ENCODE results near the gene TLN1. TPM values are rescaled to one million over a fixed set of nuclear protein-coding genes. Genes with fewer than 3 reads are reported as not detected.

The TLN1 gene
- total and polyA plus RNA-seq, 2 of the 8 experiments (the other 6 are each of a cell fraction or from before 2014, with no cell fraction given) = 28.1 to 90.1 TPM

DNA sequence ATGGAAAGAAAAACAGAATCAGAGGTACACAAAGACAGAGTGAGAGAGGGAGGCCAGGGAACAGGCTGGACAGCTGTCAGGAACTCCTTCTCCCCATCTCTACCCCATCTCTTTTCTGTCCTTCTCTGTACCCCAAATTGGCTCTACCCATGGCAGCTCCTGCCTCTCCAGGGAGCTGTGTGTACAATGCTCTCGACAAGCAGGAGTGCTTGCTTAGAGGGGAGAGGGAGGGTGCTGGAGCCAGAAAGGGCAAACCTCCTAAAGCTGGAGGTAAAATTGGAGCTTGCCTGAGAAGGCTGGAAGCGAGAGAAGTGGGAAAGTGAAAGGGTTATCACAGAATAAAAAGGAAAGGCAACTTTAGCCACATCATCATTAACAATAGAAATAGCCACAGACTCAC lies 48.7 kb downstream of the TLN1 start:
- no peak overlapping the region for H2BK20ac ChIP-seq (ENCODE audit: low read length)
- no peak overlapping the region for H3K23ac ChIP-seq (ENCODE audit: insufficient read length)
- ChIA-PET CTCF (ENCODE audit: partially characterized antibody) (interaction anchor here (1.0 to 3.5 kb wide), 10 partner anchors 8 to 69 kb away, joined by 3 to 14 read pairs (median 4); partner anchors contain the start of gene ARHGEF39), POLR2A (ENCODE audit: partially characterized antibody) (interaction anchor here (1.1 to 8.4 kb wide), 8 partner anchors 6 to 49 kb away, joined by 3 to 55 read pairs (median 6); partner anchors contain the start of genes ARHGEF39, CA9, CCDC107 and CREB3)
- no peak overlapping the region for H2BK5ac ChIP-seq (ENCODE audit: low read depth, low read length)
- H3K79me2 ChIP-seq (ENCODE audit: control insufficient read depth in 1 of 2, insufficient read depth in 2 of 2, low read length in 2 of 2) = peaks cover 0 to 10% of the 10 kb centered on the region in 2 experiments; a peak in 2 of 4 replicates
- no peak overlapping the region for H4K8ac ChIP-seq (ENCODE audit: extremely low read depth, insufficient read depth, low read length)
- DNase-seq (ENCODE audit: low read depth in 1 of 2, low spot score in 2 of 2) (no peak), FAIRE-seq (no peak)
- no peaks in the 10 kb centered on the region for H3K27me3 ChIP-seq (replicated peaks in 1 of 4; ENCODE audit: control insufficient read depth in 3 of 4, extremely low read depth in 1 of 4, insufficient read depth in 3 of 4, low read length in 3 of 4)
- 89% methylated on average over 2 of the region's 2 CpGs; no CpG with 5 or more reads in 1 of the 2 experiments for WGBS, 2 experiments (ENCODE audit: extremely low coverage in 1 of 2, insufficient coverage in 1 of 2, insufficient read length in 1 of 2, insufficient replicate concordance in 2 of 2, low coverage in 1 of 2, low lambda C conversion rate in 2 of 2, missing lambda C conversion rate in 1 of 2)
- no peak overlapping the region for H4K91ac ChIP-seq (replicated peaks; ENCODE audit: insufficient read length, low read length)
- H2BK12ac ChIP-seq (ENCODE audit: low read depth, low read length) = no peak overlapping the region
- H3K18ac ChIP-seq (ENCODE audit: extremely low read depth, low read length) = no peak overlapping the region
- H2AK5ac ChIP-seq (ENCODE audit: low read depth, low read length) = no peak overlapping the region
- H3K9me3 ChIP-seq (ENCODE audit: insufficient read depth in 2 of 2, low read depth in 1 of 2, low read length in 1 of 2) = no peaks in the 10 kb centered on the region
- H3K79me1 ChIP-seq (ENCODE audit: low read depth, low read length) = no peaks in the 10 kb centered on the region; the same call in 1 of the 2 replicates
- H3K4me1 ChIP-seq (replicated peaks in 1 of 4; ENCODE audit: control insufficient read depth in 3 of 4, insufficient read depth in 4 of 4, low read length in 3 of 4) = peaks cover 2 to 11% (median 5%) of the 10 kb centered on the region in 4 experiments; a peak in 6 of 7 replicates
- peaks cover 14 to 46% (median 33%) of the 10 kb centered on the region in 4 experiments for H3K36me3 ChIP-seq (ENCODE audit: control insufficient read depth in 2 of 4, insufficient read depth in 4 of 4, low read length in 3 of 4)
- H3K27ac ChIP-seq (ENCODE audit: low read depth, low read length) = no peak overlapping the region
- H2BK120ac ChIP-seq (replicated peaks; ENCODE audit: low read depth, low read length) = no peak overlapping the region
- TF ChIP-seq POLR2A (IDR thresholded peaks at IDR 0.05; ENCODE audit: control extremely low read depth in 1 of 2, low read depth in 2 of 2, low read length in 2 of 2) = 0 out of 3 replicates have a peak, but pooled peaks of 1 of the 2 experiments have one; percentile 26
- no peak for TF ChIP-seq TAF1 (IDR thresholded peaks at IDR 0.05; ENCODE audit: low read depth, low read length)
- no peak for TF ChIP-seq KDM1A (IDR thresholded peaks at IDR 0.05; ENCODE audit: borderline replicate concordance, low read length)
- no peak overlapping the region for H3K14ac ChIP-seq (ENCODE audit: insufficient read length)
- H2AFZ ChIP-seq (ENCODE audit: low read length) = no peak overlapping the region
- no peaks in the 10 kb centered on the region for H3K23me2 ChIP-seq (ENCODE audit: low read depth, low read length)
- H3K4me3 ChIP-seq (ENCODE audit: extremely low read depth in 1 of 4, insufficient read depth in 2 of 4, low read depth in 3 of 4, low read length in 4 of 4) = no peak overlapping the region
- no peak overlapping the region for H3K4me2 ChIP-seq (ENCODE audit: insufficient read depth in 1 of 2, low read depth in 2 of 2, low read length in 2 of 2)
- peaks cover 10 to 12% of the 10 kb centered on the region in 2 experiments for H4K20me1 ChIP-seq (replicated peaks in 1 of 2; ENCODE audit: control insufficient read depth in 1 of 2, insufficient read depth in 2 of 2, low read length in 2 of 2)
- H3K4ac ChIP-seq (replicated peaks; ENCODE audit: insufficient read length, low read depth, low read length) = no peak overlapping the region
- no peak overlapping the region for H2BK15ac ChIP-seq (ENCODE audit: low read length)
- H3K9ac ChIP-seq (replicated peaks in 1 of 4; ENCODE audit: extremely low read depth in 1 of 4, low read depth in 3 of 4, low read length in 3 of 4) = no peak overlapping the region
- no peak overlapping the region for H3K56ac ChIP-seq (replicated peaks; ENCODE audit: insufficient read length, low read depth, low read length)
- no peak overlapping the region for H4K5ac ChIP-seq (ENCODE audit: insufficient read length, low read depth, low read length)
